Measurements from ENCODE around the gene UXT.

The UXT gene

GRCh38 chrX:47632666-47633065 is 26.3 kb downstream of the UXT start:
- WGBS, 2 experiments (ENCODE audit: insufficient coverage in 2 of 2), result 50% methylated on average over 2 of the region's 4 CpGs; no CpG with 5 or more reads in 1 of the 2 experiments
- H3K4me1 ChIP-seq (ENCODE audit: control insufficient read depth, insufficient read depth, low read length, poor library complexity, severe bottlenecking), result no peaks in the 10 kb centered on the region
- H3K36me3 ChIP-seq (ENCODE audit: control insufficient read depth, insufficient read depth, low read length), result peaks cover 14% of the 10 kb centered on the region
- H3K9me3 ChIP-seq (ENCODE audit: control insufficient read depth, low read length), result no peaks in the 10 kb centered on the region
- H3K4me3 ChIP-seq (ENCODE audit: extremely low read depth, insufficient read depth, low read length, poor library complexity, severe bottlenecking), result no peak overlapping the region
- H3K27ac ChIP-seq (ENCODE audit: low read depth, low read length, severe bottlenecking), result no peak overlapping the region

GRCh38 chrX:47631676-47632075 is 27.3 kb downstream of the UXT start:
- no peaks in the 10 kb centered on the region for H3K9me3 ChIP-seq (ENCODE audit: control insufficient read depth, low read length)
- H3K27ac ChIP-seq (ENCODE audit: low read depth, low read length, severe bottlenecking), result no peak overlapping the region
- 73 to 91% methylated on average over 2 to 4 of the region's 5 CpGs for WGBS, 2 experiments (ENCODE audit: insufficient coverage in 2 of 2)

GRCh38 chrX:47629419-47630200 is 29.4 kb downstream of the UXT start, which contains the start of gene CFP:
Gene CFP, minus strand, starts transcription at chrX:47629930. Its CDS starts 86 bp downstream, at chrX:47629844.
- Histone ChIP-seq H3K4me3 (ENCODE audit: extremely low read depth, insufficient read depth, low read length, poor library complexity, severe bottlenecking) (no peak within 1 kb of the TSS), H3K9me3 (ENCODE audit: control insufficient read depth, low read length) (no peaks in the 10 kb centered on the region), H3K4me1 (ENCODE audit: control insufficient read depth, insufficient read depth, low read length, poor library complexity, severe bottlenecking) (no peaks in the 10 kb centered on the region), H3K36me3 (ENCODE audit: control insufficient read depth, insufficient read depth, low read length) (no peaks in the 10 kb centered on the region), H3K27ac (ENCODE audit: low read depth, low read length, severe bottlenecking) (no peak within 1 kb of the TSS)
- WGBS, 2 experiments (ENCODE audit: insufficient coverage in 2 of 2), result 70 to 71% methylated on average over 2 of the region's 14 CpGs

More at GRCh38 chrX:47631676-47632075, 27.3 kb downstream of the UXT start:
- Histone ChIP-seq H3K4me3 (ENCODE audit: extremely low read depth, insufficient read depth, low read length, poor library complexity, severe bottlenecking) (no peak overlapping the region), H3K36me3 (ENCODE audit: control insufficient read depth, insufficient read depth, low read length) (peaks cover 6% of the 10 kb centered on the region), H3K4me1 (ENCODE audit: control insufficient read depth, insufficient read depth, low read length, poor library complexity, severe bottlenecking) (no peaks in the 10 kb centered on the region)

- H3K4me1 ChIP-seq (ENCODE audit: control insufficient read depth, insufficient read depth, low read length, poor library complexity, severe bottlenecking), result no peaks in the 10 kb centered on the region
- H3K27ac ChIP-seq (ENCODE audit: low read depth, low read length, severe bottlenecking), result no peak overlapping the region
- H3K36me3 ChIP-seq (ENCODE audit: control insufficient read depth, insufficient read depth, low read length), result no peaks in the 10 kb centered on the region
- H3K4me3 ChIP-seq (ENCODE audit: extremely low read depth, insufficient read depth, low read length, poor library complexity, severe bottlenecking), result no peak overlapping the region
- WGBS, 2 experiments (ENCODE audit: insufficient coverage in 2 of 2), result no CpG with 5 or more reads among the region's 1 CpG
- no peaks in the 10 kb centered on the region for H3K9me3 ChIP-seq (ENCODE audit: control insufficient read depth, low read length)
Observed at GRCh38 chrX:47628982-47629381, 30.0 kb downstream of the UXT start.

- Histone ChIP-seq H3K27ac (ENCODE audit: low read depth, low read length, severe bottlenecking) (no peak overlapping the region), H3K9me3 (ENCODE audit: control insufficient read depth, low read length) (no peaks in the 10 kb centered on the region), H3K4me1 (ENCODE audit: control insufficient read depth, insufficient read depth, low read length, poor library complexity, severe bottlenecking) (no peaks in the 10 kb centered on the region), H3K36me3 (ENCODE audit: control insufficient read depth, insufficient read depth, low read length) (no peaks in the 10 kb centered on the region), H3K4me3 (ENCODE audit: extremely low read depth, insufficient read depth, low read length, poor library complexity, severe bottlenecking) (no peak overlapping the region)
- 86% methylated on average over 2 of the region's 2 CpGs; no CpG with 5 or more reads in 1 of the 2 experiments for WGBS, 2 experiments (ENCODE audit: insufficient coverage in 2 of 2)
Observed at GRCh38 chrX:47625365-47625764, 33.6 kb downstream of the UXT start.

- WGBS, 2 experiments (ENCODE audit: insufficient coverage in 2 of 2), result 0 to 1% methylated on average over 9 to 14 of the region's 35 CpGs
- Histone ChIP-seq H3K9me3 (ENCODE audit: control insufficient read depth, low read length) (no peaks in the 10 kb centered on the region), H3K4me1 (ENCODE audit: control insufficient read depth, insufficient read depth, low read length, poor library complexity, severe bottlenecking) (no peaks in the 10 kb centered on the region), H3K27ac (ENCODE audit: low read depth, low read length, severe bottlenecking) (no peak overlapping the region), H3K36me3 (ENCODE audit: control insufficient read depth, insufficient read depth, low read length) (no peaks in the 10 kb centered on the region), H3K4me3 (ENCODE audit: extremely low read depth, insufficient read depth, low read length, poor library complexity, severe bottlenecking) (peak overlapping the region; percentile 31)
Observed at GRCh38 chrX:47623540-47624027, 35.4 kb downstream of the UXT start.

- Histone ChIP-seq H3K4me3 (ENCODE audit: extremely low read depth, insufficient read depth, low read length, poor library complexity, severe bottlenecking) (no peak overlapping the region), H3K4me1 (ENCODE audit: control insufficient read depth, insufficient read depth, low read length, poor library complexity, severe bottlenecking) (no peaks in the 10 kb centered on the region), H3K9me3 (ENCODE audit: control insufficient read depth, low read length) (no peaks in the 10 kb centered on the region), H3K27ac (ENCODE audit: low read depth, low read length, severe bottlenecking) (no peak overlapping the region), H3K36me3 (ENCODE audit: control insufficient read depth, insufficient read depth, low read length) (no peaks in the 10 kb centered on the region)
- WGBS, 2 experiments (ENCODE audit: insufficient coverage in 2 of 2), result 92% methylated on average over 3 of the region's 6 CpGs; no CpG with 5 or more reads in 1 of the 2 experiments
Observed at GRCh38 chrX:47621851-47622250, 37.1 kb downstream of the UXT start.

GRCh38 chrX:47620303-47620685 is 38.7 kb downstream of the UXT start:
- H3K27ac ChIP-seq (ENCODE audit: low read depth, low read length, severe bottlenecking), result no peak overlapping the region
- H3K9me3 ChIP-seq (ENCODE audit: control insufficient read depth, low read length), result no peaks in the 10 kb centered on the region
- 100% methylated on average over 2 of the region's 9 CpGs; no CpG with 5 or more reads in 1 of the 2 experiments for WGBS, 2 experiments (ENCODE audit: insufficient coverage in 2 of 2)
- H3K4me1 ChIP-seq (ENCODE audit: control insufficient read depth, insufficient read depth, low read length, poor library complexity, severe bottlenecking), result no peaks in the 10 kb centered on the region
- H3K36me3 ChIP-seq (ENCODE audit: control insufficient read depth, insufficient read depth, low read length), result no peaks in the 10 kb centered on the region
- no peak overlapping the region for H3K4me3 ChIP-seq (ENCODE audit: extremely low read depth, insufficient read depth, low read length, poor library complexity, severe bottlenecking)

GRCh38 chrX:47619486-47620302 is 39.3 kb downstream of the UXT start, which contains the start of gene SYN1:
Gene SYN1, minus strand, starts transcription at chrX:47619857. Its CDS starts 129 bp downstream, at chrX:47619728.
- no peak within 1 kb of the TSS for H3K27ac ChIP-seq (ENCODE audit: low read depth, low read length, severe bottlenecking)
- H3K4me3 ChIP-seq (ENCODE audit: extremely low read depth, insufficient read depth, low read length, poor library complexity, severe bottlenecking), result peak within 1 kb of the TSS; percentile 25
- no peaks in the 10 kb centered on the region for H3K4me1 ChIP-seq (ENCODE audit: control insufficient read depth, insufficient read depth, low read length, poor library complexity, severe bottlenecking)
- no peaks in the 10 kb centered on the region for H3K9me3 ChIP-seq (ENCODE audit: control insufficient read depth, low read length)
- no peaks in the 10 kb centered on the region for H3K36me3 ChIP-seq (ENCODE audit: control insufficient read depth, insufficient read depth, low read length)
- 2 to 3% methylated on average over 26 to 46 of the region's 88 CpGs for whole genome bisulfite sequencing, 2 experiments (ENCODE audit: insufficient coverage in 2 of 2)

- Histone ChIP-seq H3K27ac (ENCODE audit: low read depth, low read length, severe bottlenecking) (no peak overlapping the region), H3K36me3 (ENCODE audit: control insufficient read depth, insufficient read depth, low read length) (no peaks in the 10 kb centered on the region), H3K4me3 (ENCODE audit: extremely low read depth, insufficient read depth, low read length, poor library complexity, severe bottlenecking) (peak overlapping the region; percentile 25), H3K9me3 (ENCODE audit: control insufficient read depth, low read length) (no peaks in the 10 kb centered on the region), H3K4me1 (ENCODE audit: control insufficient read depth, insufficient read depth, low read length, poor library complexity, severe bottlenecking) (no peaks in the 10 kb centered on the region)
- 47 to 63% methylated on average over 14 to 20 of the region's 32 CpGs for WGBS, 2 experiments (ENCODE audit: insufficient coverage in 2 of 2)
Observed at GRCh38 chrX:47618923-47619485, 40.0 kb downstream of the UXT start.
